SK-N-SH (cell line): ENCODE data around the gene C1orf174. TPM values are rescaled to one million over a fixed set of nuclear protein-coding genes. Genes with fewer than 3 reads are reported as not detected.

Experiments used
- CTCF ChIA-PET: fragments of 300-600, 350-600 bp; formaldehyde crosslinking; extraction: SDS; loops from one replicate; lab custom pipeline; 2021; lab: Yijun Ruan, JAX
- POLR2A ChIA-PET: fragments of 350-600 bp; sonication (Branson Sonifier 250); formaldehyde crosslinking; extraction: SDS; loops from one replicate; lab custom pipeline; 2020; ENCODE audit warnings: antibody characterized with exemption, inconsistent platforms; lab: Yijun Ruan, JAX
- DNase-seq: peaks from one replicate; pipeline ENCODE4 v3.0.0; 2012
- H2AFZ ChIP-seq: fragments of 200-600 bp; sonication (generic); 2 replicates; pipeline ENCODE4 v1.8.1; 2016; ENCODE audit warnings: antibody characterized with exemption, mild to moderate bottlenecking, low read depth
- H3F3A ChIP-seq: fragments of 200-600 bp; sonication (generic); replicated peaks from 2 replicates; pipeline ENCODE3; 2016; ENCODE audit warnings: antibody characterized with exemption, mild to moderate bottlenecking; ENCODE audit not compliant: insufficient read depth
- H3K27ac ChIP-seq, 2 experiments: fragments of 200-500 bp in 1 of 2; fragments of 200-600 bp in 1 of 2; sonication (Bioruptor generic) in 1 of 2; sonication (generic), shearing (Covaris generic) in 1 of 2; 2 replicates each; pipeline versions ENCODE4 v1.5.1 to v1.6.1; 2014 to 2016; ENCODE audit warnings: low read depth in 2 of 2, inconsistent platforms in 1 of 2, low read length in 1 of 2, mild to moderate bottlenecking in 1 of 2, mixed read lengths in 1 of 2
- H3K27me3 ChIP-seq: fragments of 200-600 bp; sonication (generic), shearing (Covaris generic); 2 replicates; pipeline ENCODE4 v1.6.1; 2016; ENCODE audit warnings: mixed run types; ENCODE audit not compliant: insufficient read depth
- H3K36me3 ChIP-seq, 2 experiments: fragments of 200-500 bp in 1 of 2; fragments of 200-600 bp in 1 of 2; sonication (Bioruptor generic) in 1 of 2; sonication (generic) in 1 of 2; replicated peaks in 1 of 2; 2 replicates each; pipeline versions ENCODE3 to v1.5.1; 2014 to 2016; ENCODE audit warnings: low read length in 1 of 2, mild to moderate bottlenecking in 1 of 2; ENCODE audit not compliant: insufficient read depth in 2 of 2, control insufficient read depth in 1 of 2
- H3K4me1 ChIP-seq, 2 experiments: fragments of 200-500 bp in 1 of 2; fragments of 200-600 bp in 1 of 2; sonication (Bioruptor generic) in 1 of 2; sonication (generic), shearing (Covaris generic) in 1 of 2; 2 replicates each; pipeline versions ENCODE4 v1.5.1 to v1.6.1; 2014 to 2016; ENCODE audit warnings: low read depth in 1 of 2, low read length in 1 of 2, mixed run types in 1 of 2; ENCODE audit not compliant: insufficient read depth in 2 of 2, control insufficient read depth in 1 of 2
- H3K4me2 ChIP-seq: fragments of 200-600 bp; sonication (generic), shearing (Covaris generic); 2 replicates; pipeline ENCODE4 v1.6.1; 2017; ENCODE audit warnings: mixed run types
- H3K4me3 ChIP-seq, 2 experiments: fragments of 200-500 bp in 1 of 2; fragments of 200-600 bp in 1 of 2; sonication (Bioruptor generic) in 1 of 2; sonication (generic), shearing (Covaris generic) in 1 of 2; 2 replicates each; pipeline versions ENCODE4 v1.5.1 to v1.8.1; 2014 to 2016; ENCODE audit warnings: low read depth in 2 of 2, inconsistent platforms in 1 of 2, low read length in 1 of 2, mild to moderate bottlenecking in 1 of 2, mixed read lengths in 1 of 2, moderate library complexity in 1 of 2
- H3K79me2 ChIP-seq: fragments of 200-600 bp; sonication (generic); 2 replicates; pipeline ENCODE4 v1.8.1; 2017; ENCODE audit warnings: mild to moderate bottlenecking; ENCODE audit not compliant: insufficient read depth
- H3K9ac ChIP-seq: fragments of 200-600 bp; sonication (generic); 2 replicates; pipeline ENCODE4 v1.6.1; 2017; ENCODE audit warnings: mixed run types
- H3K9me2 ChIP-seq: fragments of 200-600 bp; sonication (generic); 2 replicates; pipeline ENCODE4 v1.6.1; 2017; ENCODE audit warnings: mixed run types
- H3K9me3 ChIP-seq: fragments of 200-600 bp; sonication (generic); 2 replicates; pipeline ENCODE4 v1.6.1; 2017; ENCODE audit warnings: mixed run types, mild to moderate bottlenecking, moderate library complexity
- H4K20me1 ChIP-seq: fragments of 200-600 bp; sonication (generic); 2 replicates; pipeline ENCODE4 v1.6.1; 2017; ENCODE audit warnings: mild to moderate bottlenecking, mixed run types; ENCODE audit not compliant: insufficient read depth
- CHD2 ChIP-seq: fragments of 150-350 bp; IDR thresholded peaks from 2 replicates; pipeline ENCODE4 v1.6.1; 2018; ENCODE audit warnings: low read length; ENCODE audit not compliant: partially characterized antibody
- GATA2 ChIP-seq: sonication (generic); formaldehyde crosslinking; IDR thresholded peaks from 2 replicates; pipeline ENCODE4 v1.5.0; 2020; ENCODE audit warnings: mild to moderate bottlenecking, missing genetic modification reagents
- JUND ChIP-seq: IDR thresholded peaks from 2 replicates; pipeline ENCODE4 v1.4.0; 2012
- NRF1 ChIP-seq: IDR thresholded peaks from 2 replicates; pipeline ENCODE4 v1.6.1; 2012; ENCODE audit warnings: low read depth, mild to moderate bottlenecking, low read length
- PBX3 ChIP-seq: IDR thresholded peaks from 2 replicates; pipeline ENCODE4; 2012
- RFX5 ChIP-seq: IDR thresholded peaks from 2 replicates; pipeline ENCODE4 v1.6.1; 2012; ENCODE audit warnings: mild to moderate bottlenecking, improper control_type of control experiment, low read length
- SMC3 ChIP-seq: IDR thresholded peaks from 2 replicates; pipeline ENCODE4 v1.6.1; 2012; ENCODE audit warnings: low read depth, low read length, improper control_type of control experiment
- TAF1 ChIP-seq: IDR thresholded peaks from 2 replicates; pipeline ENCODE4 v1.6.1; 2012; ENCODE audit warnings: low read depth, mild to moderate bottlenecking, low read length, moderate library complexity, borderline replicate concordance
- TEAD4 ChIP-seq: IDR thresholded peaks from 2 replicates; pipeline ENCODE4 v1.4.0; 2012; ENCODE audit warnings: mild to moderate bottlenecking, borderline replicate concordance; ENCODE audit not compliant: insufficient read depth
- YY1 ChIP-seq: IDR thresholded peaks from 2 replicates; pipeline ENCODE4 v1.4.0; 2012; ENCODE audit warnings: low read depth, mild to moderate bottlenecking
- ZBTB33 ChIP-seq: IDR thresholded peaks from 2 replicates; pipeline ENCODE4 v1.4.0; 2012; ENCODE audit warnings: low read depth, borderline replicate concordance
- WGBS: methylation state at CpG from one replicate; pipeline ENCODE4 v1.1.6; 2017; ENCODE audit warnings: low lambda C conversion rate; 5-methylcytosine and 5-hydroxymethylcytosine counted together
- polyA plus RNA-seq, 3 experiments: library from polyadenylated mRNA; depleted of rRNA; stranded (reverse); fragments of >200 nt; gene quantifications; 2 replicates each; pipeline ENCODE4 v1.2.3, GENCODE V29; 2012

Gene C1orf174
- polyA plus RNA-seq, 1 of the 3 experiments (the other 2 are of a cell fraction), result 21.4 TPM

GRCh38 chr1:3930301-3931006 is 30.4 kb upstream of the C1orf174 start:
- ChIA-PET CTCF (no interaction called here), POLR2A (no interaction called here)
- H3F3A ChIP-seq, result no peaks in the 10 kb centered on the region
- no peak for DNase-seq
- TF ChIP-seq GATA2 (CRISPR knock-in tag), result no peak
- no peak for TF ChIP-seq NRF1
- TF ChIP-seq TAF1, result no peak
- TF ChIP-seq TEAD4, result no peak
- no peak for TF ChIP-seq YY1
- no peak for TF ChIP-seq JUND
- TF ChIP-seq PBX3, result no peak
- no peak for TF ChIP-seq CHD2
- TF ChIP-seq ZBTB33, result no peak
- no peak for TF ChIP-seq RFX5
- no peak overlapping the region for H3K27ac ChIP-seq
- 22% methylated on average over 10 of the region's 10 CpGs for WGBS
- H3K9me3 ChIP-seq, result no peaks in the 10 kb centered on the region
- H3K9ac ChIP-seq, result no peak overlapping the region
- no peak overlapping the region for H3K4me3 ChIP-seq
- no peaks in the 10 kb centered on the region for H3K36me3 ChIP-seq
- no peaks in the 10 kb centered on the region for H3K4me1 ChIP-seq
- no peaks in the 10 kb centered on the region for H3K79me2 ChIP-seq
- H3K9me2 ChIP-seq, result no peaks in the 10 kb centered on the region
- no peak overlapping the region for H3K4me2 ChIP-seq
- H3K27me3 ChIP-seq, result no peaks in the 10 kb centered on the region
- no peak overlapping the region for H2AFZ ChIP-seq
- no peaks in the 10 kb centered on the region for H4K20me1 ChIP-seq

DNA sequence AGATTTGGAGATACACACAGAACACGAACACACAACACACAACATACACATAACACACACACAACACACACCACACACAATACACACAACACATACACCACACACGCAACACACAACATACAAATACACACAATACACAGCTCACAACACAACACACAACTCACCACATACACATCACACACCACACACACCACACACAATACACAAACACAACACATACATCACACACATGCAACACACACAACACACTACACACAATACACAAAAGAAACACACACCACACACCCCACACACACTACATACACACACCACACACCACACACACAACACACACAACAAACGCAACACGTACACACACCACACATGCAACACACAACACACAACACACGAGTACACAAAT is 29.1 kb upstream of the C1orf174 start:
- H3F3A ChIP-seq, result no peaks in the 10 kb centered on the region
- CTCF ChIA-PET, result no interaction called here
- no peak overlapping the region for H3K4me3 ChIP-seq
- H4K20me1 ChIP-seq, result no peaks in the 10 kb centered on the region
- H3K27ac ChIP-seq, result no peak overlapping the region
- H3K27me3 ChIP-seq, result no peaks in the 10 kb centered on the region
- no peaks in the 10 kb centered on the region for H3K9me3 ChIP-seq
- DNase-seq, result no peak
- no peak overlapping the region for H2AFZ ChIP-seq
- 52% methylated on average over 5 of the region's 5 CpGs for WGBS
- TF ChIP-seq SMC3 (no peak), ZBTB33 (no peak), TEAD4 (no peak)
- no peaks in the 10 kb centered on the region for H3K79me2 ChIP-seq
- no peak overlapping the region for H3K4me2 ChIP-seq
- POLR2A ChIA-PET, result no interaction called here
- no peaks in the 10 kb centered on the region for H3K36me3 ChIP-seq
- no peaks in the 10 kb centered on the region for H3K4me1 ChIP-seq
- H3K9ac ChIP-seq, result no peak overlapping the region
- H3K9me2 ChIP-seq, result no peaks in the 10 kb centered on the region
